ENCODE data around the gene MSMP.

MSMP gene

DNA sequence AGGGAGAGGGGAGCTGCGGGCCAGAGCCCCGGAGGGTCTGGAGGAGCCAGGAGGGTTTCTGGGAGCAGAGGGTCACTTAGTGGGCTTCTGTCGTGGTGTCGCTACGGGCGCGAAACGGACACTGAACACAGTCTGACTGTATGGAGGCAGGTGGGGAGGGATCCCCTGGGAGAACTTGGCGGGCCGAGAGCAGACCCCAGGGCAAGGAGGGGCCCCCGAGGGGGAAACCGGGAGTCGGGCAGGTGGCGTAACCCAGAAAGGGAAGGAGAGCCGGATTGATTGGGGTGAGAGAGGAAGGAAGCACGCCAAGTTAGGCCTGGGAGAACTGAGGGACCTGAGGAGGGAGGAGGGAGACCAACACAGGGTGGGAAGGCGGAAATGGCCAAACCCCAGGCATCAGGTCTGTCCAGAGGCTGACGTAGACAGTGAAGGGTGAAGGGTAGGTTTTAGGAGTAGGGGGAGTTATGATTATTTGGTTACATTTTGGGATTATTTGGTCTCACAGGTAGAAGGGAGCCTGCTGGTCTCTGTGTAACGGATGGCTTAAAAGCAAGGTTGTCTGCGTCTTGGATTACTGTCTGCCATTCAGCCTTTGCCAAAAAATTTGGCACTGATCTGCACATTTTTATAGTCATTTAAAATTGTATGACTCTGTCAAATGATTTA lies 3.3 kb upstream of the MSMP start:
- no peak for DNase-seq (ENCODE audit: low read depth)
- TF ChIP-seq, protein P1, sequence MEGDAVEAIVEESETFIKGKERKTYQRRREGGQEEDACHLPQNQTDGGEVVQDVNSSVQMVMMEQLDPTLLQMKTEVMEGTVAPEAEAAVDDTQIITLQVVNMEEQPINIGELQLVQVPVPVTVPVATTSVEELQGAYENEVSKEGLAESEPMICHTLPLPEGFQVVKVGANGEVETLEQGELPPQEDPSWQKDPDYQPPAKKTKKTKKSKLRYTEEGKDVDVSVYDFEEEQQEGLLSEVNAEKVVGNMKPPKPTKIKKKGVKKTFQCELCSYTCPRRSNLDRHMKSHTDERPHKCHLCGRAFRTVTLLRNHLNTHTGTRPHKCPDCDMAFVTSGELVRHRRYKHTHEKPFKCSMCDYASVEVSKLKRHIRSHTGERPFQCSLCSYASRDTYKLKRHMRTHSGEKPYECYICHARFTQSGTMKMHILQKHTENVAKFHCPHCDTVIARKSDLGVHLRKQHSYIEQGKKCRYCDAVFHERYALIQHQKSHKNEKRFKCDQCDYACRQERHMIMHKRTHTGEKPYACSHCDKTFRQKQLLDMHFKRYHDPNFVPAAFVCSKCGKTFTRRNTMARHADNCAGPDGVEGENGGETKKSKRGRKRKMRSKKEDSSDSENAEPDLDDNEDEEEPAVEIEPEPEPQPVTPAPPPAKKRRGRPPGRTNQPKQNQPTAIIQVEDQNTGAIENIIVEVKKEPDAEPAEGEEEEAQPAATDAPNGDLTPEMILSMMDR (conservative IDR thresholded peaks at IDR 0.05; ENCODE audit: control insufficient read depth, insufficient read depth, low read depth, low read length): no peak
- H3K4me3 ChIP-seq (ENCODE audit: control insufficient read depth, low read depth, low read length): no peak overlapping the region

DNA sequence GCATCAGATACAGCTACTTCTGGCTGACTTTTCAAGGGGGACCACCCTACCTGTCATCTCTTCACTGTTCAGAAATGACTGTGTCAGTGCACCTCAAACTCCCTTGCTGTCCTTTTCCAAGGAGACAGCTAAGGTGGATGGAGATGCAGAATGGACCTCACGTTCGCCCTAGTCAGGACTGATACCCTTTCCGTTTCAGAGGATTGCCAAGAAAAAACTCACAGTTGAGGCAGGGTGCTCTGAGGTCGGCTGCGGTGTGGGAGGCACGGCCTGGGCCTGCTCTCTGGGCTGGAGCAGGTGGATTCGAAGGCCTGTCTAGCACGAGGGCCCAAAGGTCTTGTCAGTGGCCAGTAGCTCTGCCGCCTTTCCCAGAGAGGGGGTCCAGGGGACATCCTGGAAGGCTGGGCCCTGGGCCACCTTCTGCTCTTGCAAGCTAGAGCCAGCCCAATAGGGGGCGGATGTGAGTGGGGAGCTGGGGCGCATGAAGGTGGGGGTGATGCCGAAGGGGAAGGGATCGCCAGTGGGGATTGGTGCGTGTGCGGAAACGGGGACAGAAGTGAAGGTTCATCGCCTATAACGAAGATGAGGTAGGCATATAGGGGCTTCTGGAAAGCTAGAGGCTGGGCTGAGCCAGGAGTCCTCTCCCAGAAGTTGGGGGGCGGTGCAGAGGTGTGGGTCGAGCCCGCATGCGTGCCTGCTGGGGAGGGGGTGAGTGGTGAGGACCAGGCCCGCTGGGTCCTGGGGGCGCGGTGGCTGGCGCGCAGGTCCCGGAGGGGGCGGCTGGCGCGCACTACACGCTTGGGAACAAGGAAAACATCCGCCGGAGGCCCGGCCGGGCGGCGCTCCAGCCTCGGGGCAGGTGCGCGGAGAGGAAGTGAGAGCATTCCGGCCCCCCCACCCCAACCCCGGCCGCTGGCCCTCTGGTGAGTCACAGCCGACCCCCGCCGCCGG lies 2.5 kb upstream of the MSMP start:
- H3K4me3 ChIP-seq (ENCODE audit: control insufficient read depth, low read depth, low read length): peak overlapping the region; percentile 25
- TF ChIP-seq, protein P1 (conservative IDR thresholded peaks at IDR 0.05; ENCODE audit: control insufficient read depth, insufficient read depth, low read depth, low read length): peak; percentile 50
- peak; percentile 18 for DNase-seq (ENCODE audit: low read depth)

DNA sequence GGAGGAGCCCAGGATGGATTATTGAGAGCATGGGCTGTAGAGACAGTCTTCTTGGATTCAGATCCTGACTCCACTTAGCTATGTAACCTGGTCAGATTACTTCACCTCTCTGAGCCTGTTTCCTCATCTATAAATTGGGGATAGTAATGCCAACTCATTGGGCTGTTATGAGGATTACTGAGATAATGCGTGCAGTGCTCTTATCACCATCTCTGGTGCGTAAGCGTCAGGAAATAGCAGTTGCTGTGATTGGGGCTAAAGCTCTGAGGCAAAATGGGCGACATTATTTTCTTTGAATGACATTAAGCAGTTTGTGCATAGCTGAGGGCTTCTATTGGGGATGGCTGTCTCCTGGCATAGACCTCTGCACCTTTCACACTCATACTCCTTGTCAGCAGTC lies 995 bp upstream of the MSMP start:
- TF ChIP-seq, protein P1 (conservative IDR thresholded peaks at IDR 0.05; ENCODE audit: control insufficient read depth, insufficient read depth, low read depth, low read length): no peak
- H3K4me3 ChIP-seq (ENCODE audit: control insufficient read depth, low read depth, low read length): no peak overlapping the region
- DNase-seq (ENCODE audit: low read depth): no peak

DNA sequence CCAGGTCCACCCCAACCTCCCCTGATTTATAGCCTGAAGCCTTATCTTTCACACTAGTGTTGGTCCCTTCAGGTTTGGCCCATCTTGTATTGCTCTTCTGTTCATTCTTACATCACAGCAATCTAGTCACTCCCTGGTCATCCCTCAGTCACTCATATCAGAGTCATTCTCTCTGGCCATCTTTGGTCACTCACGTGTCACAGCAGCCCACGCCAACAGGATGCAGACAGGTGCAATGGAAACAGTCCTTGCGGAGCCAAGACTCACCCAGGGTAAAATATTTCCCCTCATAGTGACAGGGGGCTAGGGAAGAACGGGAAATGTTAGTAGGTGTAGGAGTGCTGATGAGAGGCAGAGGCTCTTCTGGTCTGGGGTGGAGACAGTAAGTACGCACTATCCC lies 610 bp downstream of the MSMP start:
- no peak for DNase-seq (ENCODE audit: low read depth)
- H3K4me3 ChIP-seq (ENCODE audit: control insufficient read depth, low read depth, low read length): no peak overlapping the region
- TF ChIP-seq, protein P1 (conservative IDR thresholded peaks at IDR 0.05; ENCODE audit: control insufficient read depth, insufficient read depth, low read depth, low read length): no peak

DNA sequence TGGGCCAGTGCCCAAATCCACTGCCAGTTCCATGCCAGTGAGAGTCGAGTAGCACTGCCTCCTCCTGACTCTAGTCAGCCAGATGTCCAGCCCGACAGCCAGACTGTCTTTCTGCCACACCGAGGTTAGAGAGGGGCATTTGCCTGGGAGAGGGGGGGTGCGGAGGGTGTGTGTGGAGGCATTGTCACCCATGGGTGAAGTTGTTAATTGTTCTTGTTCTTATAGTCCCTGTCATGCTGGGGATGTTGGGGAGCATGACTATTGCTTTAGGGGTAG lies 3.9 kb downstream of the MSMP start:
- DNase-seq (ENCODE audit: low read depth): no peak
- no peak overlapping the region for H3K4me3 ChIP-seq (ENCODE audit: control insufficient read depth, low read depth, low read length)
- TF ChIP-seq, protein P1 (conservative IDR thresholded peaks at IDR 0.05; ENCODE audit: control insufficient read depth, insufficient read depth, low read depth, low read length): no peak

DNA sequence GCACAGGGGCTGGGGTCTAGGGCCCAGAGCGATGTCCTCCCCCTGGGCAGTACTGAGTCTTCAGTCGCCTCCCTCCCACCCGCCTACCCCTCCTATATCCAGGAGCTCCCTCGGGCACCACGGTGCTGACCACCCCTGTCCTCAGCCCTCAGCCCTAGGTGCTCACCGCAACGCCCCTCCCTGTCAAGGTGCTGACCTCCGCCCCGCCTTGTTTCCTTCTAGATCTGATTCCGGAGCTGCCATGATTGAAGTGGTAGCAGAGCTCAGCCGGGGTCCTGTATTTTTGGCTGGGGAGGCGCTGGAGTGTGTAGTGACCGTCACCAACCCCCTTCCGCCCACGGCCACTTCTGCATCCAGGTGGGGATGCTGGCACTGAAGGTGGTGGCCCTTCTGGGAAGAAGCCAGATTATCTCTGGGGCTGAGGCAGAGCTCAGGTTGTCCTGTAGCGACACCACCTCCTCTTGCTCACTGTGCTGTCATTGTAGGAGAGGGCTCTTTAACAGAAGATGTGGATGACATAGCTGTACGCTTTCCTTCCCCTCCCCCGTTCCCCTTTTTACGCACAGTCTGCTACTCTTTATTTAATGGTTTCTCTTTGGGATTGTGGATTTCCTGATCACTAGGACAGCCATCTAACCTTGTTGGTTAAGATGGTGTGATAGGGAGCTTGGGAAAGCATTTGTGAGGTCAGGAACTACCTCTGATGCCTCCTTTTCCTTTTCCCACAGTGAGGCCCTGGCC lies 4.4 kb downstream of the MSMP start:
- H3K4me3 ChIP-seq (ENCODE audit: control insufficient read depth, low read depth, low read length): peak overlapping the region; percentile 83
- DNase-seq (ENCODE audit: low read depth): no peak
- TF ChIP-seq, protein P1 (conservative IDR thresholded peaks at IDR 0.05; ENCODE audit: control insufficient read depth, insufficient read depth, low read depth, low read length): no peak
